Measurements from ENCODE around the gene HM13.
"Not testable (repeated sequence)": the region's sequence is repeated elsewhere in the genome, so short reads cannot be mapped to it uniquely, and the experiment has no call there.

The HM13 gene

DNA sequence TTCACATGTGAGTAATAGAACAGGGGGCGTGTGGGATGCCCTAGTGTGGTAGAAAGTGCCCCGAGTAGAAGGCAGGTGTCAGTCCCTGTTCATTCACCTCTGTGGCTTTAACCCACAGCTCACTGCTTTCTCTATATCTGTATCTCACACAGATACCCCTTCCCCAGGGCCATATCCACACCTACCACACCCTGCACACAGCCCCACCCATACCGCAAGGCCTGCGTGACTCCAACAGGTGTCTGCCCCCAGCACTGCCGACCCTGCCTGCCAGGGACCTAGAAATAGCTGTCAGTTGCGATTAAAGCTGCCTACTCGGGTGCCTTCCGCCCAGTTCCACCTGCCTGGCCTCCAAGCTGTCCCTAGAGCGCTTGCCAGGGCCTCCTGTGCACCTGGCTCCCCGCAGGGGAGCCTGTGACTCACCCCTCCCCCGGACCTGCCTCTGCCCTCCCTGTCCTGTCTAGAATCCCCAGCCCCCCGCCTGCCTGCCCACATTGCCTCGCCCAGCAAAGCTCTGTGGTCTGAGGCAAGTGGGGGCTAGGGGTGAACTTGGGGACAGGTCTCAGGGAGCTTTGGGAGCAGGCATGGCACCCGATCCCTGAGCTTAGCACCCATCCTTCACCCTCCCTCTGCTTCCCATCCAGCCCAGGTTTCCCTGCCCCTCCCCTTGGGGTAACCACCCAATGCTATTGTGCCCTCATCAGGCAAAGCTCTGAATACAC is 52.6 kb downstream of the HM13 start:
- DNase-seq (ENCODE audit: low read depth, low spot score): no peak

DNA sequence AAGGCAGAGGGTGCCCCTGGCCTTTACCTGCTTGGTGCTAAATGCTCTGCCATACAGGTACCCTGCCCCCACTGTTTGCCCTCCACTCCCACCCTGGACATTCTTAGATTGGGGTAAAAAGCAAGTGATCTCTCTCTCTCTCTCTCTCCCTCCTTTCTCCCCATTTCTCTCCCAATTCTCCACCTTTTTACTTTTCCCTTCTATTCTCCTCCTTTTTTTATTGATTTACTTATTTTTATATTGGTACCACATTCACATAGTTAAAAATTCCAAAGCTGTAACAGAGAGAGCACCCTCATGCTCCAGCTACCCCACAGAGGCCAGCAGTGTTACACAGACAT is 53.1 kb downstream of the HM13 start:
- no peak for DNase-seq (ENCODE audit: low read depth, low spot score)

- DNase-seq (ENCODE audit: low read depth, low spot score): no peak
These were observed 53.9 kb downstream of the HM13 start for GRCh38 chr20:31568041-31568731.

DNA sequence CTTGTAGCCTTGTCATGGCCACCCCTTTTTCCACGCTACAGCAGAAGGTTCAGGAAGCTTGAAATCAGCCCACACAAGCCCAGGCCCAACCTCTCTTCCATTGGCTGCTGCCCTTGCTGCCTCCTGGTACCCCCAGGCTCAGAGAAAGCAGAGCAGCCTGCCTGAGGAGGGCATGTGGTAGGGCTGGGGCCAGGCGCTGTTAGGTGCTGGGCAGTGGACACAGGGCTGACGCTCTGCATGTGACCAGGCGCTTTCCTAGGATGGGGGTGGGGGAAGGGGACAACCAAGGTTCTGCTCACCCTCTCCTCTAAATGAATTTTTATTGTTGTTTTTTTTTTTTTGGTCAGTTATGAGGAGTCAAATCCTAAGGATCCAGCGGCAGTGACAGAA is 54.5 kb downstream of the HM13 start:
- DNase-seq (ENCODE audit: low read depth, low spot score): no peak

DNA sequence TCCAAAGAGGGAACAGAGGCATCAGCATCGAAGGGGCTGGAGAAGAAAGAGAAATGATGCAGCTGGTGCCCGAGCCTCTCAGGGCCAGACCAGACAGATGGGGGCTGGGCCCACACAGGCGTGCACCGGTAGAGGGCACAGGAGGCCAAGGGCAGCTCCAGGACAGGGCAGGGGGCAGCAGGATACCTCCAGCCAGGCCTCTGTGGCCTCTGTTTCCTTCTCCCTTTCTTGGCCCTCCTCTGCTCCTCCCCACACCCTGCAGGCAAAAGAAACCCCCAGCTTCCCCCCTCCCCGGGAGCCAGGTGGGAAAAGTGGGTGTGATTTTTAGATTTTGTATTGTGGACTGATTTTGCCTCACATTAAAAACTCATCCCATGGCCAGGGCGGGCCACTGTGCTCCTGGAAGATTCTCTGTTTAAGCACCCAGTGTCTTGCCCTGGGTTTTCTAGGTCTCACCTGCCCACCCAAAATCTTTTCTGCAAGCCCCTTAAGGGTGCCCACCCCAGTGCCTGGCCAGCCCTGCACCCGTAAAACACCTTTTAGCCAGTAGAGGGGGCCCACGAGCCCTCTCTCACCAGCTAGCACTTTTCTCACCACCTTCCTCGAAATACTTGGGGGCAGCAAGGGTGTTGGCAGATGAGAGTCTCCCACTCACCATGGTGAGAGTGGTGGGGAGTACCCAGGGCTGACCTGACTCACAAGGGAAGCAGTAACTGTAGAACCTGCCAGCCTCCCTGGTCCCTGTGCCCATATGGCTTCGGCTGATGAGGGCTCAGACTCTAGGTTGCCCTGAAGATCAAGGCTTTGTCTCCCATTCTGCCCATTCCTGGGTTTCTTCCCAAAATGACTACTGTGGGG is 55.1 kb downstream of the HM13 start:
- no peak for DNase-seq (ENCODE audit: low read depth, low spot score)

DNA sequence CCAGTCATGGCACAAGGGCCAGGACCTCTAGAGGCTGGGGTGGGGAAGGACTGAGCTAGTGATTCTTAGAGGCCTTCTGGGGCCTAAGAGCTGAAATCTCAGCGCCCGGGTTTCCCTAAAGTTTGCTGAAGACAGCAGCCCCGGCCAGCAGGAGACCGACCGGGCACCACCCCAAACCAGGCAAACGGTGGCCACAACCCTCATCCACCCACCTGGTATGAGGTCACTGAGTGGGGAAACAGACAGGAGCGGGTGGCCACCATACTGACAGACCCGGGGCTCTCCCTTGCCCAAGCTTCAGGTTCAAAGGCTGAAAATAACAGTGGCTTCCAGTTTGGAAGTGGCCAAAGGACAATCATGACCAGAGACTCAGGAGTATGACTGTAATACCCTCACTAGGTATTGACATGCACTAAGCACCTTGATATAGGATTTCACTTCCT is 55.8 kb downstream of the HM13 start:
- no peak for DNase-seq (ENCODE audit: low read depth, low spot score)

- DNase-seq (ENCODE audit: low read depth, low spot score): no peak
These were observed 56.7 kb downstream of the HM13 start for GRCh38 chr20:31570735-31571617.

GRCh38 chr20:31572042-31572700 is 57.9 kb downstream of the HM13 start:
- no peak for DNase-seq (ENCODE audit: low read depth, low spot score)

GRCh38 chr20:31572701-31573554 is 58.7 kb downstream of the HM13 start:
- peak; percentile 99 for DNase-seq (ENCODE audit: low read depth, low spot score)

GRCh38 chr20:31573555-31574321 is 59.5 kb downstream of the HM13 start:
- no peak for DNase-seq (ENCODE audit: low read depth, low spot score)

DNA sequence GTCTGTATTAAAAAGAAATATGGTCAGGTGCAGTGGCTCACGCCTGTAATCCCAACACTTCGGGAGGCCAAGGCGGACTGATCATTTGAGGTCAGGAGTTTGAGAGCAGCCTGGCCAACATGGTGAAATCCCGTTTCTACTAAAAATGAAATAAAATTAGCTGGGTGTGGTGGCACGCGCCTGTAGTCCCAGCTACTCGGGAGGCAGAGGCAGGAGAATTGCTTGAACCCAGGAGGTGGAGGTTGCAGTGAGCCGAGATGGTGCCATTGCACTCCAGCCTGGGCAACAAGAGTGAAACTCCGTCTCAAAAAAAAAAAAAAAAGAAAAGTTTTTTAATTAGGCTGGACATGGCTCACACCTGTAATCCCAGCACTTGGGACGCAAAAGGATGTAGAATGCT is 60.7 kb downstream of the HM13 start:
- DNase-seq (ENCODE audit: low read depth, low spot score): not testable (repeated sequence)

GRCh38 chr20:31576751-31577150 is 62.5 kb downstream of the HM13 start:
- DNase-seq (ENCODE audit: low read depth, low spot score): no peak

- DNase-seq (ENCODE audit: low read depth, low spot score): no peak
These were observed 63.0 kb downstream of the HM13 start for GRCh38 chr20:31577194-31577593.

DNA sequence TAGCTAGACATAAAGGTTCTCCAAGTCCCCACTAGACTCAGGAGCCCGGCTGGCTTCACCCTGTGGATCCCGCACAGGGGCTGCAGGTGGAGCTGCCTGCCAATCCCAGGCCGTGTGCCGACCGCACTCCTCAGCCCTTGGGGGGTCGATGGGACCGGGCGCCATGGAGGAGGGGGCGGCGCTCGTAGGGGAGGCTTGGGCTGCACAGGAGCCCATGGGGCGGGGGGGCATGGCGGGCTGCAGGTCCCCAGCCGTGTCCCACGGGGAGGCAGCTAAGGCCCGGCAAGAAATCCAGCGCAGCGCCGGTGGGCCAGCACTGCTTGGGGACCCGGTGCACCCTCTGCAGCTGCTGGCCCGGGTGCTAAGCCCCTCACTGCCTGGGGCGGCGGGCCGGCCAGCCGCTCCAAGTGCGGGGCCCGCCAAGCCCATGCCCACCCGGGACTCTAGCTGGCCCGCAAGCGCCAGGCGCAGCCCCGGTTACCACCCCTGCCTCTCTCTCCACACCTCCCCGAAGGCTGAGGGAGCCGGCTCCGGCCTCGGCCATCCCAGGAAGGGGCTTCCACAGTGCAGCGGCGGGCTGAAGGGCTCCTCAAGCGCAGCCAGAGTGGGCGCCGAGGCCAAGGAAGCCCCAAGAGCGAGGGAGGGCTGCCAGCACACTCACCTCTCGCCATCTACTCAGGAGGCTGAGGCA is 64.4 kb downstream of the HM13 start:
- no peak for DNase-seq (ENCODE audit: low read depth, low spot score)

- no peak for DNase-seq (ENCODE audit: low read depth, low spot score)
These were observed 65.0 kb downstream of the HM13 start for GRCh38 chr20:31579245-31579644.

DNA sequence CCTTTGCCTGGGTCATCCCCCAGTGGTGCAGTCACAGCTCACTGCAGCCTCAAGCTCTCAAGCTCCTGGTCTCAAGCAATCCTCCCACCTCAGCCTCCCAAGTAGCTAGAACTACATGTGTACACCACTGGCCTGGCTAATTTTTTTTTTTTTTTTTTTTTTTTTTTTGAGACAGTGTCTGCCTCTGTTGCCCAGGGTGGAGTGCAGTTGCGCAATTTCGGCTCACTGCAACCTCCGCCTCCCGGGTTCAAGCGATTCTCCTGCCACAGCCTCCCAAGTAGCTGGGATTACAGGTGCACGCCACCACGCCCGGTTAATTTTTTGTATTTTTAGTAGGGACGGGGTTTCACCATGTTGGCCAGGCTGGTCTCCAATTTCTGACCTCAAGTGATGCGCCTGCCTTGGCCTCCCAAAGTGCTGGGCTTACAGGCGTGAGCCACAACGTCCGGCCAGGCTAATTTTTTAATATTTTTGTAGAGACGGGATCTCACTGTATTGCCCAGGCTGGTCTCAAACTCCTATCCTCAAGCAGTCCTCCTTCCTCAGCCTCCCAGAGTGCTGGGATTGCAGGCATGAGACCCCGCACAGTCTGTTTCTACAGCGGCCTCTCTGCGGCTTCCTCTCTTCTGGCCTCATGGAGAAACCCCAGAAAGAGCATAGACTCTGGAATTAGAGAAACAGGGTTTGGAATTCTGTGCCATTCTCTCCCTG is 65.9 kb downstream of the HM13 start:
- DNase-seq (ENCODE audit: low read depth, low spot score): not testable (repeated sequence)

- DNase-seq (ENCODE audit: low read depth, low spot score): no peak
These were observed 66.5 kb downstream of the HM13 start for GRCh38 chr20:31580706-31581105.

DNA sequence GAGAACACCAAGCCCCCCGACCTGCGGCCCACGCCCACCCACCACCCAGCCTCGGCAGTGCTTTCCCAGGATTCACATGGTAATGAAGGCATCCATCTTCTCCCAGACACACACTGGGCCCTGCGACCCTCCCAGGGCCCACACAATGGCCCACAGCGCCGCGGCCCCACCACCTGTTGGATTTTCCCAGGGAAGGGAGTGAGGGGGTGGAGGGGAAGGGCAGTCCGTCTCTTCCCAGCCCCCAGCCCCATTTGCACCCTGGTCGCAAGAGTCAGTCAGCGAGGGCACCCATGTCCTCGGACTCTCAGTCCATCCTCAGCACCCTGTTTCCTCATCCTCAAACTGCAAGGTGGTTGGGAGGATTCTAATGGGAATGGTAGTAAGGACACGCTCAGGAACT is 67.1 kb downstream of the HM13 start:
- DNase-seq (ENCODE audit: low read depth, low spot score): no peak

All from brain pericyte (primary cell).